HepG2 (cell line): ENCODE data around the gene HNRNPA1. TPM values are rescaled to one million over a fixed set of nuclear protein-coding genes. Genes with fewer than 3 reads are reported as not detected.
A peak's percentile ranks its signal among the peaks of the same experiment; 100 is the strongest.

Experiments
- DMAP1 ChIP-seq: IDR thresholded peaks from 2 replicates; pipeline ENCODE4 v1.6.1; 2016
- FOSL2 ChIP-seq: sonication (generic); formaldehyde crosslinking; IDR thresholded peaks from 2 replicates; pipeline ENCODE4 v1.4.0; 2020; ENCODE audit warnings: missing genetic modification reagents
- IKZF4 ChIP-seq: sonication (generic); formaldehyde crosslinking; IDR thresholded peaks from 2 replicates; pipeline ENCODE4 v1.5.1; 2020; ENCODE audit warnings: borderline replicate concordance, mild to moderate bottlenecking, low read depth, missing genetic modification reagents; ENCODE audit errors: not compliant biosample characterization
- KAT8 ChIP-seq: IDR thresholded peaks from 2 replicates; pipeline ENCODE4 v1.6.1; 2016; ENCODE audit warnings: missing genetic modification reagents, missing compliant biosample characterization
- KLF9 ChIP-seq: IDR thresholded peaks from 2 replicates; pipeline ENCODE4 v1.6.1; 2016; ENCODE audit warnings: low read depth
- MEIS2 ChIP-seq: sonication (generic); formaldehyde crosslinking; IDR thresholded peaks from 2 replicates; pipeline ENCODE4 v1.9.0; 2021; ENCODE audit warnings: mild to moderate bottlenecking, missing genetic modification reagents
- NFYC ChIP-seq: IDR thresholded peaks from 2 replicates; pipeline ENCODE4 v1.6.1; 2016; ENCODE audit warnings: missing genetic modification reagents, missing compliant biosample characterization
- NR2C2 ChIP-seq: sonication (generic); formaldehyde crosslinking; IDR thresholded peaks from 2 replicates; pipeline ENCODE4 v1.4.0; 2020; ENCODE audit warnings: missing genetic modification reagents, mild to moderate bottlenecking, moderate library complexity, borderline replicate concordance
- NR2F6 ChIP-seq, 2 experiments: IDR thresholded peaks; 2 replicates each; pipeline ENCODE4 v1.6.1; 2016; ENCODE audit warnings: antibody characterized with exemption in 1 of 2, mild to moderate bottlenecking in 1 of 2
- NRL ChIP-seq: sonication (generic); formaldehyde crosslinking; IDR thresholded peaks from 2 replicates; pipeline ENCODE4 v1.5.0; 2020; ENCODE audit warnings: missing genetic modification reagents, mild to moderate bottlenecking, moderate library complexity, borderline replicate concordance
- RBM39 ChIP-seq: fragments of 200-400 bp; formaldehyde crosslinking; IDR thresholded peaks from one replicate; pipeline ENCODE4 v1.6.1; 2018; ENCODE audit warnings: antibody characterized with exemption, mild to moderate bottlenecking, low read depth, low read length; ENCODE audit not compliant: poor library complexity, severe bottlenecking
- STAG1 ChIP-seq: sonication (generic); formaldehyde crosslinking; IDR thresholded peaks from 2 replicates; pipeline ENCODE4 v1.4.0; 2020; ENCODE audit warnings: missing genetic modification reagents
- TCF12 ChIP-seq, 2 experiments: fragments of 450-650 bp in 1 of 2; sonication (generic) in 1 of 2; formaldehyde crosslinking in 1 of 2; IDR thresholded peaks; 2 replicates each; pipeline versions ENCODE4 v1.6.1 to v1.8.0; 2017 to 2022; ENCODE audit warnings: antibody characterized with exemption in 1 of 2, mild to moderate bottlenecking in 1 of 2, missing genetic modification reagents in 1 of 2, moderate library complexity in 1 of 2
- ZNF430 ChIP-seq: sonication (generic); formaldehyde crosslinking; IDR thresholded peaks from 2 replicates; pipeline ENCODE4 v1.9.0; 2021; ENCODE audit warnings: mild to moderate bottlenecking, missing genetic modification reagents
- ZNF556 ChIP-seq: sonication (generic); formaldehyde crosslinking; IDR thresholded peaks from 2 replicates; pipeline ENCODE4 v1.4.0; 2020; ENCODE audit warnings: mild to moderate bottlenecking, missing genetic modification reagents, borderline replicate concordance
- ZNF782 ChIP-seq: sonication (generic); formaldehyde crosslinking; IDR thresholded peaks from 2 replicates; pipeline ENCODE4 v1.4.0; 2020; ENCODE audit warnings: missing genetic modification reagents, mild to moderate bottlenecking, borderline replicate concordance
- polyA plus RNA-seq, 8 experiments: library from polyadenylated mRNA; depleted of rRNA in 3 of 8; stranded (reverse) in 7 of 8; unstranded in 1 of 8; fragments of >200 nt; fragmentation: Illumina TruSeq in 4 of 8; extraction: Trizol in 4 of 8; gene quantifications; 2 replicates each; pipeline versions ENCODE4 v1.2.1 to v1.2.3, GENCODE V29; 2011 to 2016; ENCODE audit warnings: low read depth in 4 of 8, missing spikeins in 1 of 8, mixed read lengths in 1 of 8; ENCODE audit not compliant: insufficient read depth in 1 of 8
- total RNA-seq, 5 experiments: library from RNA; depleted of rRNA; stranded (reverse); fragments of >200 nt; fragmentation: Illumina TruSeq; extraction: Trizol; gene quantifications; 2 replicates each; pipeline ENCODE4 v1.2.3, GENCODE V29; 2016; ENCODE audit warnings: low read depth in 1 of 5
- TF ChIP-seq, protein P1 (sequence below): sonication (generic); formaldehyde crosslinking; IDR thresholded peaks from 2 replicates; pipeline ENCODE4 v1.5.0; 2020; ENCODE audit warnings: mild to moderate bottlenecking, missing genetic modification reagents
- TF ChIP-seq, protein P2 (sequence below): sonication (generic); formaldehyde crosslinking; IDR thresholded peaks from 2 replicates; pipeline ENCODE4 v1.4.0; 2020; ENCODE audit warnings: mild to moderate bottlenecking, missing genetic modification reagents
- TF ChIP-seq, protein P3 (sequence below): sonication (generic); formaldehyde crosslinking; IDR thresholded peaks from 2 replicates; pipeline ENCODE4 v1.5.0; 2020; ENCODE audit warnings: missing genetic modification reagents

HNRNPA1 gene
- total and polyA plus RNA-seq, 2 of the 13 experiments (the other 11 are each of a cell fraction or from before 2014, with no cell fraction given): 535 to 1,820 TPM

- TF ChIP-seq, protein P1, sequence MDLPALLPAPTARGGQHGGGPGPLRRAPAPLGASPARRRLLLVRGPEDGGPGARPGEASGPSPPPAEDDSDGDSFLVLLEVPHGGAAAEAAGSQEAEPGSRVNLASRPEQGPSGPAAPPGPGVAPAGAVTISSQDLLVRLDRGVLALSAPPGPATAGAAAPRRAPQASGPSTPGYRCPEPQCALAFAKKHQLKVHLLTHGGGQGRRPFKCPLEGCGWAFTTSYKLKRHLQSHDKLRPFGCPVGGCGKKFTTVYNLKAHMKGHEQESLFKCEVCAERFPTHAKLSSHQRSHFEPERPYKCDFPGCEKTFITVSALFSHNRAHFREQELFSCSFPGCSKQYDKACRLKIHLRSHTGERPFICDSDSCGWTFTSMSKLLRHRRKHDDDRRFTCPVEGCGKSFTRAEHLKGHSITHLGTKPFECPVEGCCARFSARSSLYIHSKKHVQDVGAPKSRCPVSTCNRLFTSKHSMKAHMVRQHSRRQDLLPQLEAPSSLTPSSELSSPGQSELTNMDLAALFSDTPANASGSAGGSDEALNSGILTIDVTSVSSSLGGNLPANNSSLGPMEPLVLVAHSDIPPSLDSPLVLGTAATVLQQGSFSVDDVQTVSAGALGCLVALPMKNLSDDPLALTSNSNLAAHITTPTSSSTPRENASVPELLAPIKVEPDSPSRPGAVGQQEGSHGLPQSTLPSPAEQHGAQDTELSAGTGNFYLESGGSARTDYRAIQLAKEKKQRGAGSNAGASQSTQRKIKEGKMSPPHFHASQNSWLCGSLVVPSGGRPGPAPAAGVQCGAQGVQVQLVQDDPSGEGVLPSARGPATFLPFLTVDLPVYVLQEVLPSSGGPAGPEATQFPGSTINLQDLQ: no peak
- peak; percentile 44; the same call in 1 of the 2 replicates for TF ChIP-seq NR2C2 (CRISPR knock-in tag)
- peak; percentile 38 for TF ChIP-seq RBM39
- 0 out of 2 replicates have a peak, but pooled peaks have one; percentile 26 for TF ChIP-seq KLF9
- peak; percentile 15; the same call in 1 of the 2 replicates for TF ChIP-seq FOSL2
- TF ChIP-seq, protein P2, sequence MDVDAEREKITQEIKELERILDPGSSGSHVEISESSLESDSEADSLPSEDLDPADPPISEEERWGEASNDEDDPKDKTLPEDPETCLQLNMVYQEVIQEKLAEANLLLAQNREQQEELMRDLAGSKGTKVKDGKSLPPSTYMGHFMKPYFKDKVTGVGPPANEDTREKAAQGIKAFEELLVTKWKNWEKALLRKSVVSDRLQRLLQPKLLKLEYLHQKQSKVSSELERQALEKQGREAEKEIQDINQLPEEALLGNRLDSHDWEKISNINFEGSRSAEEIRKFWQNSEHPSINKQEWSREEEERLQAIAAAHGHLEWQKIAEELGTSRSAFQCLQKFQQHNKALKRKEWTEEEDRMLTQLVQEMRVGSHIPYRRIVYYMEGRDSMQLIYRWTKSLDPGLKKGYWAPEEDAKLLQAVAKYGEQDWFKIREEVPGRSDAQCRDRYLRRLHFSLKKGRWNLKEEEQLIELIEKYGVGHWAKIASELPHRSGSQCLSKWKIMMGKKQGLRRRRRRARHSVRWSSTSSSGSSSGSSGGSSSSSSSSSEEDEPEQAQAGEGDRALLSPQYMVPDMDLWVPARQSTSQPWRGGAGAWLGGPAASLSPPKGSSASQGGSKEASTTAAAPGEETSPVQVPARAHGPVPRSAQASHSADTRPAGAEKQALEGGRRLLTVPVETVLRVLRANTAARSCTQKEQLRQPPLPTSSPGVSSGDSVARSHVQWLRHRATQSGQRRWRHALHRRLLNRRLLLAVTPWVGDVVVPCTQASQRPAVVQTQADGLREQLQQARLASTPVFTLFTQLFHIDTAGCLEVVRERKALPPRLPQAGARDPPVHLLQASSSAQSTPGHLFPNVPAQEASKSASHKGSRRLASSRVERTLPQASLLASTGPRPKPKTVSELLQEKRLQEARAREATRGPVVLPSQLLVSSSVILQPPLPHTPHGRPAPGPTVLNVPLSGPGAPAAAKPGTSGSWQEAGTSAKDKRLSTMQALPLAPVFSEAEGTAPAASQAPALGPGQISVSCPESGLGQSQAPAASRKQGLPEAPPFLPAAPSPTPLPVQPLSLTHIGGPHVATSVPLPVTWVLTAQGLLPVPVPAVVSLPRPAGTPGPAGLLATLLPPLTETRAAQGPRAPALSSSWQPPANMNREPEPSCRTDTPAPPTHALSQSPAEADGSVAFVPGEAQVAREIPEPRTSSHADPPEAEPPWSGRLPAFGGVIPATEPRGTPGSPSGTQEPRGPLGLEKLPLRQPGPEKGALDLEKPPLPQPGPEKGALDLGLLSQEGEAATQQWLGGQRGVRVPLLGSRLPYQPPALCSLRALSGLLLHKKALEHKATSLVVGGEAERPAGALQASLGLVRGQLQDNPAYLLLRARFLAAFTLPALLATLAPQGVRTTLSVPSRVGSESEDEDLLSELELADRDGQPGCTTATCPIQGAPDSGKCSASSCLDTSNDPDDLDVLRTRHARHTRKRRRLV (CRISPR knock-in tag): no peak; the same call in 1 of the 2 replicates
- TF ChIP-seq NRL: peak; percentile 85; the same call in 1 of the 2 replicates
- TF ChIP-seq ZNF556: 0 out of 2 replicates have a peak, but pooled peaks have one; percentile 80
- TF ChIP-seq ZNF430 (CRISPR knock-in tag): peak; percentile 62
- TF ChIP-seq DMAP1: peak; percentile 95
- no peak for TF ChIP-seq TCF12 (IDR thresholded peaks at IDR 0.05)
- 0 out of 2 replicates have a peak, but pooled peaks have one; percentile 9 for TF ChIP-seq TCF12 (CRISPR knock-in tag; IDR thresholded peaks at IDR 0.05)
- TF ChIP-seq IKZF4: peak; percentile 82
- peak; percentile 94 for TF ChIP-seq ZNF782
- TF ChIP-seq STAG1: peak; percentile 22; the same call in 1 of the 2 replicates
- peak; percentile 93 for TF ChIP-seq NFYC (CRISPR knock-in tag)
- peak; percentile 30; the same call in 1 of the 2 replicates for TF ChIP-seq KAT8
- TF ChIP-seq MEIS2 (CRISPR knock-in tag): peak; percentile 55; the same call in 1 of the 2 replicates
- TF ChIP-seq NR2F6 (IDR thresholded peaks at IDR 0.05): peak; percentile 41; the same call in 1 of the 2 replicates
- no peak for TF ChIP-seq NR2F6 (CRISPR knock-in tag; IDR thresholded peaks at IDR 0.05)
- TF ChIP-seq, protein P3, sequence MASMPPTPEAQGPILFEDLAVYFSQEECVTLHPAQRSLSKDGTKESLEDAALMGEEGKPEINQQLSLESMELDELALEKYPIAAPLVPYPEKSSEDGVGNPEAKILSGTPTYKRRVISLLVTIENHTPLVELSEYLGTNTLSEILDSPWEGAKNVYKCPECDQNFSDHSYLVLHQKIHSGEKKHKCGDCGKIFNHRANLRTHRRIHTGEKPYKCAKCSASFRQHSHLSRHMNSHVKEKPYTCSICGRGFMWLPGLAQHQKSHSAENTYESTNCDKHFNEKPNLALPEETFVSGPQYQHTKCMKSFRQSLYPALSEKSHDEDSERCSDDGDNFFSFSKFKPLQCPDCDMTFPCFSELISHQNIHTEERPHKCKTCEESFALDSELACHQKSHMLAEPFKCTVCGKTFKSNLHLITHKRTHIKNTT (CRISPR knock-in tag): 0 out of 2 replicates have a peak, but pooled peaks have one; percentile 24
Measured at GRCh38 chr12:54280468-54281260, at the start of gene HNRNPA1 (continued).
